Upper lobe of right lung (tissue), 1 donor: Measurements from ENCODE around the gene MYL12A. TPM values are rescaled to one million over a fixed set of nuclear protein-coding genes. Genes with fewer than 3 reads are reported as not detected.

Experiments used
- ATAC-seq: fragments of 200-7000 bp; cut with Tn5 transposase; one replicate; pipeline ENCODE4 v1.9.1; 2020; ENCODE audit warnings: mild to moderate bottlenecking, moderate library complexity
- DNase-seq: peaks from one replicate; pipeline ENCODE4 v3.0.0-alpha.2; 2020
- H3K27ac ChIP-seq: fragments of 200-600 bp; one replicate; pipeline ENCODE4 v1.8.0; 2022
- H3K27me3 ChIP-seq: fragments of 200-600 bp; one replicate; pipeline ENCODE4 v1.8.0; 2022; ENCODE audit warnings: mild to moderate bottlenecking
- H3K36me3 ChIP-seq: fragments of 200-600 bp; one replicate; pipeline ENCODE4 v1.8.0; 2022
- H3K4me1 ChIP-seq: fragments of 200-600 bp; one replicate; pipeline ENCODE4 v1.8.0; 2022
- H3K4me3 ChIP-seq: fragments of 200-600 bp; one replicate; pipeline ENCODE4 v1.8.0; 2022; ENCODE audit warnings: mild to moderate bottlenecking
- H3K9me3 ChIP-seq: fragments of 200-600 bp; one replicate; pipeline ENCODE4 v1.8.0; 2022
- intact Hi-C: fragments of 100-400 bp; cut with DNase I; formaldehyde crosslinking; loops from one replicate; pipeline ENCODE4 v1.11.0; 2022
- total RNA-seq: library from RNA; stranded (reverse); fragmentation: NEBNext Ultra II Directional; extraction: Animal tissue kit (Norgen Biotek cat#: 25700); gene quantifications from one replicate; pipeline ENCODE4 v1.2.1, GENCODE V29; 2021
- TF ChIP-seq, protein P1 (sequence below): fragments of 200-600 bp; IDR thresholded peaks from one replicate; pipeline ENCODE4 v1.8.0; 2022; ENCODE audit warnings: antibody characterized with exemption
- donor health status: DM: no; HTN: yes; CAD: no; lungs with severe emphysema.

MYL12A gene
- total RNA-seq, 1 donor from 2014 or later: 571 TPM

DNA sequence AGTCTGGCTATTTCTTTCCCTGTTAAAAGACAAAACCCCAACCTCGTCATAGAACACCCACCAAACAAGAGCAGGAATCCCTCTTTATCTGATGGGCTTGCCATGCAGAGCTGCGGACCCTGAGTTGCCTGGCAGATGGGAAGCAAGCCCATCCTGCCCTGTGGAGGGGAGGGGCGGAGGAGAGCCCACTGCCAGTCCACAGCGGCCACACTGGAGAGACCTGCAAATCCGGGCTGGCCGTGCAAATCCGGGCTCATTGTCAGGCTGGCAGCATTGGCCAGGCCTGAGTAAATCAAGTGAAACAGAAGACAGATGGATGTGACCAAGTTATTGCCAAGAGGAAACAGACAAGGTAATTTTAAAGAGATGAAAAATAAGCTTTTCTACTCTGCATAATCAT is 36.3 kb downstream of the MYL12A start:
- ATAC-seq: no peak
- Histone ChIP-seq H3K36me3 (peaks cover 5% of the 10 kb centered on the region), H3K4me3 (no peak overlapping the region), H3K27ac (no peak overlapping the region), H3K9me3 (no peaks in the 10 kb centered on the region), H3K27me3 (no peaks in the 10 kb centered on the region), H3K4me1 (peaks cover 7% of the 10 kb centered on the region)
- TF ChIP-seq, protein P1, sequence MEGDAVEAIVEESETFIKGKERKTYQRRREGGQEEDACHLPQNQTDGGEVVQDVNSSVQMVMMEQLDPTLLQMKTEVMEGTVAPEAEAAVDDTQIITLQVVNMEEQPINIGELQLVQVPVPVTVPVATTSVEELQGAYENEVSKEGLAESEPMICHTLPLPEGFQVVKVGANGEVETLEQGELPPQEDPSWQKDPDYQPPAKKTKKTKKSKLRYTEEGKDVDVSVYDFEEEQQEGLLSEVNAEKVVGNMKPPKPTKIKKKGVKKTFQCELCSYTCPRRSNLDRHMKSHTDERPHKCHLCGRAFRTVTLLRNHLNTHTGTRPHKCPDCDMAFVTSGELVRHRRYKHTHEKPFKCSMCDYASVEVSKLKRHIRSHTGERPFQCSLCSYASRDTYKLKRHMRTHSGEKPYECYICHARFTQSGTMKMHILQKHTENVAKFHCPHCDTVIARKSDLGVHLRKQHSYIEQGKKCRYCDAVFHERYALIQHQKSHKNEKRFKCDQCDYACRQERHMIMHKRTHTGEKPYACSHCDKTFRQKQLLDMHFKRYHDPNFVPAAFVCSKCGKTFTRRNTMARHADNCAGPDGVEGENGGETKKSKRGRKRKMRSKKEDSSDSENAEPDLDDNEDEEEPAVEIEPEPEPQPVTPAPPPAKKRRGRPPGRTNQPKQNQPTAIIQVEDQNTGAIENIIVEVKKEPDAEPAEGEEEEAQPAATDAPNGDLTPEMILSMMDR: no peak
- intact Hi-C loops: loop anchor here (5.0 kb wide), 1 partner anchor 383 kb away; no protein-coding TSS in a partner anchor
- no peak for DNase-seq

DNA sequence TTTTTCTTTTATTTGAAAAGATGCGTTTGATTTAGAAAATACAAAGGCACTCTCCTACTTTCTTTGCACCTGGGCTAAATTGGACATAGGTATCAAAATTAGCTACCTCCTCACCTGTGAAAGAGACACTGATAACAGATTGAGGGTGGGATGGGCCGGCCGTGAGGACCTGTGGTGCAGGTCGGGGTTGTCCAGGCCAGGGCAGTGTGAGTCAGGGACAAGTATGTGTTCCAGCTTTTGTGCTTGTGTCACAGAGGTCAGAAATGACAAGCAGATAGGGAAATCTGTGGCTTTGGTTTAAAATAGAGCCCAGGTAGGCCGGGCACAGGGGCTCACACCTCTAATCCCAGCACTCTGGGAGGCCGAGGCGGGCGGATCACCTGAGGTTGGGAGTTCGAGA is 36.9 kb downstream of the MYL12A start:
- no peaks in the 10 kb centered on the region for H3K9me3 ChIP-seq
- no peak for DNase-seq
- no peak overlapping the region for H3K27ac ChIP-seq
- H3K4me1 ChIP-seq: peaks cover 7% of the 10 kb centered on the region
- H3K4me3 ChIP-seq: no peak overlapping the region
- intact Hi-C loops: loop anchor here (5.0 kb wide), 1 partner anchor 383 kb away; no protein-coding TSS in a partner anchor
- TF ChIP-seq, protein P1: no peak
- no peak for ATAC-seq
- no peaks in the 10 kb centered on the region for H3K36me3 ChIP-seq
- H3K27me3 ChIP-seq: no peaks in the 10 kb centered on the region

DNA sequence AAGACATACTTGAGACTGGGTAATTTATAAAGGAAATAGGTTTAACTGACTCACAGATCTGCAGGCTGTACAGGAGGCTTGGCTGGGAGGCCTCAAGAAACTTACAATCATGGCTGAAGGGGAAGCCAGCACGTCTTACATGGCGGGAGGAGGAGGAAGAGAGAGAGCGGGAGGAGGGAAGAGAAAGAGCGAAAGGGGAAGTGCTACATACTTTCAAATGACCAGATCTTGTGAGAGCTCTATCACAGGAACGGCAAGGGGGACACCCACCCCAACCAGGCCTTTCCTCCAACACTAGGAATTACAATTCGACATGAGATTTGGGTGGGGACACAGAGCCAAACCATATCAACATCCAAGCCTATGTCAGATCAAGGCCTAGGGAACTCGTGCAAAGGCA is 38.6 kb downstream of the MYL12A start:
- TF ChIP-seq, protein P1: no peak
- intact Hi-C loops: no loop called here
- Histone ChIP-seq H3K9me3 (no peaks in the 10 kb centered on the region), H3K4me3 (no peak overlapping the region), H3K27ac (no peak overlapping the region), H3K36me3 (no peaks in the 10 kb centered on the region), H3K27me3 (no peaks in the 10 kb centered on the region), H3K4me1 (peaks cover 7% of the 10 kb centered on the region)
- ATAC-seq (peak; percentile 51), DNase-seq (no peak)

DNA sequence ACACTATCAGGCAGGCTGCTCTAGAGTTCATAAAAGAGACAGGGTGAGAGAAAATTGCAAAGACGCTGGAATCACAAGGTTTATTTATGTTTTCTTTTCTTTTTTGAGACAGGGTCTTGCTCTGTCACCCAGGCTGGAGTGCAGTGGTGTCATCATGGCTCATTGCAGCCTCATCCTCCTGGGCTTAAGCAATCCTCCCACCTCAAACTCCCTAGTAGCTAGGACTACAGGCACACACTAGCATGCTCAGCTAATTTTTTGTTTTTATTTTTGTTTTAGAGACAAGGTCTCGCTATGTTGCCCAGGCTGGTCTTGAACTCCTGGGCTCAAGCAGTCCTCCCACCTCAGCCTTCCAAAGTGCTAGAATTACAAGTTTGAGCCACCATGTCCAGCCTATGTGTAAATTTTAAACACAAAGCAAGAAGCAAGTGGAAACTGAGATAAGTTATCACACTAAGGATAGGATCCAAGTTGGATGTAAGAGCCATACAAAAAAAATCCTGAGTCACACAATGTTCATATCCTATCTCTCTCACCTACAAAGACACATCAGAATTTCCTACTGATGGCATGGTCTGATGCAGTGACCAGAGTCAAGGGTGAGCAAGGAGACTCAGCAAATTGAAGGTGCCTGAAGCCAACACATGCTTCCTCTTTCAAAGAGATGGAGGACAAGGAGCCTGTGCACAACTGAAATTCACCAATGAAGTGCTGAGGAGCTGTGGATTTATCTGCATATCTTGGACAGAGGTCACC is 45.8 kb downstream of the MYL12A start:
- ATAC-seq (no peak), DNase-seq (no peak)
- Histone ChIP-seq H3K4me3 (no peak overlapping the region), H3K4me1 (no peaks in the 10 kb centered on the region), H3K36me3 (no peaks in the 10 kb centered on the region), H3K27me3 (no peaks in the 10 kb centered on the region), H3K27ac (no peak overlapping the region), H3K9me3 (no peaks in the 10 kb centered on the region)
- intact Hi-C loops: no loop called here
- TF ChIP-seq, protein P1: no peak

DNA sequence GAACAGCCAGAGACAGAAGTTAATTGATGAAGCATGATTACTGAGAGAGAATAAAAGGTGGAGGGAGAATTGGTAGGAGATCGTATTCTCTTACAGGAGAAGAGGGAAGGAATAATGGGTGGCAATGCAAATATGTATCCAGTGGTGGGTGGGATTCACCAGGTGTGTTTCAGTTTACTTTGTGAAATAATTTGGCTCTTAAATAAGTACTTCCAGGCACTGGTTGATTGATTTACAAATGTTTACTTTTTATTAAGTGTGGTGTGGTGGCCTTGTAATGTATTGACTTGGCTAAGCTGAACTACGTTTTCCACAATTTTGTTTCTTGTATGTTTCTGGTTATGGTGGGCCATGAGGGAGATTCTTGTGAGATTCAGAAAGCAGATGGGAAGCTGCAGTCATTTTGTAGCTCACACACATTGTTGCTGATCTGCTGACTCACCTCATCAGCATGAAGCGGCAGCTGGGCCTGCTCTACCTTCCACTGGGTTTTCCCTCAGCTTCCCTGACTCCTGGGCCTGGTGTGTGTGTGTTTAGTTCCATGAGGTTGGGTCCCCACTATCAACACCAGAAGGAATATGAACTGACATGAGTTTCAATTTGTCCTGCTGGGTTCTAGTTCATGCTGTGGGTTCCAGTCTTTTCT is 47.0 kb downstream of the MYL12A start:
- intact Hi-C loops: no loop called here
- Histone ChIP-seq H3K27ac (no peak overlapping the region), H3K9me3 (no peaks in the 10 kb centered on the region), H3K27me3 (no peaks in the 10 kb centered on the region), H3K36me3 (no peaks in the 10 kb centered on the region), H3K4me1 (no peaks in the 10 kb centered on the region), H3K4me3 (no peak overlapping the region)
- DNase-seq (no peak), ATAC-seq (no peak)
- TF ChIP-seq, protein P1: no peak
